GM12865 (cell line): ENCODE results near the gene PRKCE.

Source experiments
- DNase-seq: peaks from one replicate; pipeline ENCODE4 v3.0.0; 2010; ENCODE audit warnings: low read depth
- H3K4me3 ChIP-seq: 2 replicates; pipeline ENCODE4 v1.5.1; 2011; ENCODE audit warnings: mild to moderate bottlenecking, low read depth, low read length, control low read depth
- TF ChIP-seq, protein P1 (sequence below): IDR thresholded peaks from 2 replicates; pipeline ENCODE4 v1.5.1; 2011; ENCODE audit warnings: low read length, control low read depth, low read depth, inconsistent platforms; ENCODE audit not compliant: insufficient read depth; ENCODE audit errors: missing control alignments

The PRKCE gene

DNA sequence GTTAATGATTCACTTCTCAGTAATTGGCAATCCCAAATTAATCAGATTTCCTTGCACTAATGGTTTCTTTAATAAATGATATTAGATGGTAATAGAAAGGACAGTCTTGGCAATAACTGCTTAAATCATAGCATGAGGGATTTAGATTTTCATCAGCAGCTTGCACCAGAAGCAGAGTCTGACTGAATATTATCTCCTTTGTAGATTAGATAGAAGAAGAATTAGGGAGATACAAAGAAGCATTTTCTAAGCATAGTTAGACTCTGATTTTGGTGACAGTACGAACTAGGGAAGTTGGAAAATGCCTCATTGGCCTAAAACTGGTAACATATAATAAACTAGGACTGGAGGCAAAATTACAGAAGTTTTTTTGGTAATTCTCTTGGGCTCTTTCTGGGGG, 412.9 kb downstream of the PRKCE start:
- no peak overlapping the region for H3K4me3 ChIP-seq
- DNase-seq, result no peak
- TF ChIP-seq, protein P1, sequence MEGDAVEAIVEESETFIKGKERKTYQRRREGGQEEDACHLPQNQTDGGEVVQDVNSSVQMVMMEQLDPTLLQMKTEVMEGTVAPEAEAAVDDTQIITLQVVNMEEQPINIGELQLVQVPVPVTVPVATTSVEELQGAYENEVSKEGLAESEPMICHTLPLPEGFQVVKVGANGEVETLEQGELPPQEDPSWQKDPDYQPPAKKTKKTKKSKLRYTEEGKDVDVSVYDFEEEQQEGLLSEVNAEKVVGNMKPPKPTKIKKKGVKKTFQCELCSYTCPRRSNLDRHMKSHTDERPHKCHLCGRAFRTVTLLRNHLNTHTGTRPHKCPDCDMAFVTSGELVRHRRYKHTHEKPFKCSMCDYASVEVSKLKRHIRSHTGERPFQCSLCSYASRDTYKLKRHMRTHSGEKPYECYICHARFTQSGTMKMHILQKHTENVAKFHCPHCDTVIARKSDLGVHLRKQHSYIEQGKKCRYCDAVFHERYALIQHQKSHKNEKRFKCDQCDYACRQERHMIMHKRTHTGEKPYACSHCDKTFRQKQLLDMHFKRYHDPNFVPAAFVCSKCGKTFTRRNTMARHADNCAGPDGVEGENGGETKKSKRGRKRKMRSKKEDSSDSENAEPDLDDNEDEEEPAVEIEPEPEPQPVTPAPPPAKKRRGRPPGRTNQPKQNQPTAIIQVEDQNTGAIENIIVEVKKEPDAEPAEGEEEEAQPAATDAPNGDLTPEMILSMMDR, result no peak

DNA sequence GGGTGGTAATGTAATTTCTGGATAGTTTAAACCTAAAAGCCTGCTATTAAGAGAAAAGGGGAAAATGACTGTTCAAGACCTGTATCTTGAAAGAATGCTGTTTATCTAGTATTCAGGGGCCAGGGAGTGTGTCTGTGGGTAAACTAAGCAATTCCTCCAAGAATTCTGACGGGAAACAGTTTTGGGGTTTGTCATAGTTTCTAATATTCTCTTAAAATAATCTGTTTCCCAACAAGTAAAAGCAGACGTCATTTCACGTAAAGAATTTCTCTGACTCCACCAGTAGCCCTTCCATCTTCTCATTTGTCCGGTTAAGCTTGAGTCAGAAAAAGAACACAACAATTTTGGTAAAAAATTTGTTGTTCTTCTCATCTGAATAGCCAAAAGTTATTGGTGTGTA, 413.7 kb downstream of the PRKCE start:
- TF ChIP-seq, protein P1, result no peak
- no peak for DNase-seq
- H3K4me3 ChIP-seq, result no peak overlapping the region

DNA sequence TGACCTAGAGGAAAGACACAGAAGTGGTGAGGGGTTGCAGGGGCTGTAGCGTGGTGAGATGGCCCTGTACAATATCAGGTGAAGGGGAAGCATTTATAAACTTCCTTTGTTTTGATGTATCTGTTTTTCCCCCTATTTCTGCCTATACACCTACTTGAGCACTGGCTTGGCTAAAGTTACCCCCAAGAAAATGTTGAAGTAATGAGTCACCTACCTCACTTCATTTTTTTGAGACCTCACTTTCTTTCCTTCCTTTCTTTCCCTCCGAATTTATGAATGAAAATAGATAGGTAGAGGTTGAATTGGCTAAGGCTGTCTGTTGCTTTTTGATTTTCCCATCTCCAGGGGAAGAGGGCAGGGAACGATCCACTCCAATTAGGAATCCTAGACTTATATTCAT, 414.6 kb downstream of the PRKCE start:
- H3K4me3 ChIP-seq, result no peak overlapping the region
- TF ChIP-seq, protein P1, result no peak
- DNase-seq, result no peak

DNA sequence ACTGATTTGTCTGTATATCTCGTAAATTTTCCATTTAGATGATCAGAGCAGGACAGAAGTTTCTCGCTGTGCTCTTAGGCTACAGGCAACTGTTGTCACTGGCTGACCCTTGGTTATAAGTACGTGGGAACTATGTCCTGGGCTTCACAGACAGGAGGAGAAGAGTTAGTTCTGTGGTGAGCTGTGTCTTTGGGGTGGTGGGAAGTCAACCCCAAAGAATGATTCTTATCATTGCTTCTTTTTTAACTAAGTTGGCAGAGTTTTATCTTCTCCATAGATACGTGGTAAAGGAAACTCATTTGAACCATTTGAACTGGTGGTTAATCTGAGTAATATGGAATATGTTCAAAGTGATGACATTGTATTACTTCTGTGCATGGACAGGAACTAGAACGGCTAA, 415.1 kb downstream of the PRKCE start:
- H3K4me3 ChIP-seq, result no peak overlapping the region
- TF ChIP-seq, protein P1, result no peak
- no peak for DNase-seq

DNA sequence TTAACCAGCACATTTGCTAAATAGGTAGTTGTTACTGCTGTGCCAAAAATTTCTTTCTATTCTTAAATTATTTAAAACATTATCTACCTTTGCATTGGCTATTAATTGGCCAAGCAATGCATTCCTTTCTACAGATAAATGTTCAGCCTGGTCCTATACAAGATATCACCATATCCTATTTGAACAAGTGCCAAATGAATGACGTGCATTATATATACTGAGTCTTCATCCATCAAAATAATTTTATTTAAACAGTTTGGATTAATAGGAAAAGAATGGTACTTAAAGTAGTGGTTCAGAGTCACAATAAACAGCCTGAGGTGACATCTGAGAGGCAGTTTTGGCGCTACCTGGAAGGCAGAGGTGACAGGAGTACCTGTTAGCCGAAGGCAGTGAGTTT, 415.6 kb downstream of the PRKCE start:
- TF ChIP-seq, protein P1, result no peak
- H3K4me3 ChIP-seq, result no peak overlapping the region
- DNase-seq, result no peak

DNA sequence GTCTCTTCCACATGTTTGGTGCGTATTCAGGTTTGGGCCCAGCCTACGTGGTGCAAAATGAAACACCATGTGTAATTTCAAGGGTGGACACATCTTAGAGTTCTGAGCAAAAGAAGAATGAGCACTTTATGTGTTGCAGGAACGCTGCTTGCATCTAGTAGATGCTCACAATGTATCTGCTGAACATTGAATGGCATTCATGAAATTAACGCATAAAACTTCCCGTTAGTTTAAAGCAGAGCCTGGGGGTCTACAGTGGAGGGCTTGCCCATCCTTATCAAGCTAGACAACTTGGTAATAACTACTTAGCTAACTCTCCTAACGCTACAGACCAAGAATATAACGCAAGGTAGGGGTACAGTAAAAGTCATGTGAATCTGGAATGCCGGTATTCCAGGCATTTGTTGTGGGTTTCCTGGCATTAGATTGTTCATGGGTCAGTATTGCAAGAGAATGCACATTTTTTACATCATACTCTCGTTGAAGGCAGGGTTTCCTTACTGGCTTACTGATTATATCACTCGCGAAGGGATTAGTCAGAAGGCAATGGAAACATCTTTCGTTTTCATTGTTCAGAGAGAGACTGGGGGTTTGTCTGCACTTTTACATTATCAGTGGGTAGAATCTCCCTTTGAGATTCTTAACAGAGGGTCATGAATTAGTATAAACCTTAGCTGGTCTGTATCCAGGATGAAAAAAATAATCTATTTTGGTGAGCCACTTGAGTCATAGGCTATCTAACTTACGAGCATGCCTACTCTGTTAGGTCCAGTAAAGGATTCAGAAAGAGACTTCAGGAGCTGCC, 416.2 kb downstream of the PRKCE start:
- TF ChIP-seq, protein P1, result no peak
- no peak for DNase-seq
- no peak overlapping the region for H3K4me3 ChIP-seq

DNA sequence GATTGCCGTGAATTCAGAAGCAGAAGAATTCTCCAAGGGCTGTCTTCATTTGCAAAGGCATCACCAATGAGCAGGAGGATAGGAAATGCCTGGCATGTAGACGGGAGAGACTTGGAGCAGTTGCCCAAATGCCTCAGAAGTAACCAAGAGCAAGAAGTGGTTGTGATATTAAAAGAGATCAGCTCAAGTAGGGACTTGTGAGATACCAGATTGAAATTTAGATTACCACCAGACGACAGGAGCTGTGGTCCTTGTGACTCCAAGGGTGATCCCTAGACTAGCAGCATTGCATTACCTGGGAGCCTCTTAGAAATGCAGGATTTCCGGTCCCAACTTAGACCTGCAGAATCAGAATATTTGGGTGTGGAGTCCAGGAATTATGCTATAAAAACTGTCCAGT, 417.2 kb downstream of the PRKCE start:
- TF ChIP-seq, protein P1, result no peak
- no peak for DNase-seq
- H3K4me3 ChIP-seq, result no peak overlapping the region
